Measurements from ENCODE around the gene TSHZ2.

DNA sequence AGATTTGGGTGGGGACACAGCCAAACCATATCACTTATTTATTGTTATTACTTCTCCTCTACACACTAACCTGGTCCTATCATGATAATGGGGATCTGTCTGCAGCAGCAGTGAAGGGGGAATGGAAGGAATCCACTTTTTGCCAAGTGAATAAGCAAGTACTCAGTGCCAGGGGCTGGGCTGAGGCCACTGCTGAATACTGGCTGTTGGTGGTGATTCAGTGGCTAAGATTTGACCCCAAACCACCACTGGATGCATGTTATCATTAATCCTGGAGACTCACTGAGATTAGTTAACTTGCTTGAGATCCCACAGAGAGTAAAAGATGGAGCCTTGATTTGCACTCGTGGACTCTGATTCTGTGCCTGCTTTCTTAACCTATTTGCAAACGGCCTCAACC is 127.7 kb downstream of the TSHZ2 start:
- no peak for TF ChIP-seq CTCF (IDR thresholded peaks at IDR 0.05; ENCODE audit: low read length)
- no peak for TF ChIP-seq EZH2 (IDR thresholded peaks at IDR 0.05; ENCODE audit: borderline replicate concordance, low read length)

All from OCI-LY1 (cell line).